Panc1 (cell line): ENCODE measurements around the gene FGR.

Experiments used
- CTCF ChIP-seq: fragments of 450-650 bp; IDR thresholded peaks from 2 replicates; pipeline ENCODE4 v1.5.1; 2017; ENCODE audit warnings: mild to moderate bottlenecking
- POLR2AphosphoS5 ChIP-seq: IDR thresholded peaks from 2 replicates; pipeline ENCODE4 v1.6.1; 2012; ENCODE audit warnings: mild to moderate bottlenecking, low read depth, low read length, moderate library complexity
- REST ChIP-seq, 2 experiments: IDR thresholded peaks; 2 replicates each; pipeline ENCODE4 v1.6.1; 2011 to 2012; ENCODE audit warnings: low read depth in 2 of 2, control low read depth in 1 of 2, low read length in 1 of 2, mild to moderate bottlenecking in 1 of 2, moderate library complexity in 1 of 2; ENCODE audit not compliant: insufficient read depth in 1 of 2
- TCF7L2 ChIP-seq: IDR thresholded peaks from 2 replicates; pipeline ENCODE4 v1.6.1; 2011; ENCODE audit warnings: mild to moderate bottlenecking, low read depth, low read length, inconsistent platforms

- no peak for TF ChIP-seq CTCF
- TF ChIP-seq POLR2AphosphoS5: no peak
- no peak for TF ChIP-seq REST (IDR thresholded peaks at IDR 0.05; ENCODE audit: insufficient read depth in 1 of 2, low read depth in 2 of 2, low read length in 1 of 2)
- no peak for TF ChIP-seq TCF7L2
Measured at GRCh38 chr1:27634177-27634984, 604 bp downstream of the FGR start.
